Liver (tissue), 3 donors: ENCODE results near the gene NBEAL2.

Source experiments
- CTCF ChIP-seq: fragments of 150-350 bp; IDR thresholded peaks from 2 replicates; pipeline ENCODE4 v1.5.1; 2017; ENCODE audit warnings: improper control_type of control experiment, low read depth, low read length; ENCODE audit not compliant: missing input control
- RAD21 ChIP-seq, 2 donors: IDR thresholded peaks; 2 replicates each; pipeline ENCODE4 v1.6.1; 2016; ENCODE audit warnings: antibody characterized with exemption in 2 of 2, mild to moderate bottlenecking in 2 of 2
- SP1 ChIP-seq: IDR thresholded peaks from 2 replicates; pipeline ENCODE4 v1.6.1; 2018; ENCODE audit warnings: antibody characterized with exemption, mild to moderate bottlenecking
- donor health status: healthy.
- donor health status: healthy.

GRCh38 chr3:46946856-46947545 lies 32.5 kb upstream of the NBEAL2 start:
- no peak for TF ChIP-seq RAD21 (IDR thresholded peaks at IDR 0.05)
- TF ChIP-seq CTCF, result no peak
- no peak for TF ChIP-seq SP1
